Measurements from ENCODE around the gene ATXN10. TPM values are rescaled to one million over a fixed set of nuclear protein-coding genes. Genes with fewer than 3 reads are reported as not detected.

ATXN10 gene
- total RNA-seq, 1 experiment from 2014 or later = 135 TPM

DNA sequence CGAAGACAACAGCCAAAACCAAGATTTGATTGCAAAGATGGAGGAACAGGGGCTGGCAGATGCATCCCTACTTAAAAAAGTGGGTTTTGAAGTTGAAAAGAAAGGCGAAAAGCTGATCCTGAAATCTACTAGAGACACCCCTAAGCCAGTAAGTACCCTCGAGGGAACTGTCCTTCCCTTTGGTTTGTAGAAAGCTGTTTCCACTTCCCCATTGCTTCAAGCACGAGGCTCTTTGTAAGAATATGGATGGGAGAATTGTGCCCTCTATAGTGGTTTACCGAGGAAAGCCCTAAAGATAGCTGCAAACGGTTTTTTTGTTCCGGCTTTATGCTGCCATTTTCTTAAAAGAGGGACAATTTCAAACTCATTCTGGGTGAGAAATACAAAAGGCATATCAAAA, 171.4 kb downstream of the ATXN10 start:
- H3K27me3 ChIP-seq (ENCODE audit: insufficient read depth, low read length) = no peaks in the 10 kb centered on the region
- no peaks in the 10 kb centered on the region for H4K20me1 ChIP-seq (ENCODE audit: insufficient read depth)
- intact Hi-C loops (cut with micrococcal nuclease) = no loop called here
- TF ChIP-seq JUND (IDR thresholded peaks at IDR 0.05) (no peak), MAX (IDR thresholded peaks at IDR 0.05) (no peak), REST (IDR thresholded peaks at IDR 0.05; ENCODE audit: low read depth) (no peak), EZH2 (IDR thresholded peaks at IDR 0.05) (no peak), EZH2phosphoT487 (IDR thresholded peaks at IDR 0.05; ENCODE audit: borderline replicate concordance) (no peak), FOSL1 (IDR thresholded peaks at IDR 0.05; ENCODE audit: low read depth) (no peak), CTCF (IDR thresholded peaks at IDR 0.05 in 2 of 3, conservative IDR thresholded peaks at IDR 0.05 in 1 of 3; ENCODE audit: borderline replicate concordance in 1 of 3, insufficient read depth in 1 of 3, low read depth in 2 of 3, low read length in 2 of 3) (no peak), POLR2AphosphoS5 (IDR thresholded peaks at IDR 0.05; ENCODE audit: low read depth, low read length) (no peak), ZNF274 (IDR thresholded peaks at IDR 0.05; ENCODE audit: low read depth, low read length) (no peak)
- no peak overlapping the region for H2AFZ ChIP-seq (ENCODE audit: low read depth, low read length, poor library complexity, severe bottlenecking)
- no peaks in the 10 kb centered on the region for H3K9me3 ChIP-seq (ENCODE audit: control insufficient read depth in 1 of 2, insufficient read depth in 1 of 2, low read depth in 1 of 2, low read length in 2 of 2)
- CTCF ChIA-PET = interaction anchor here (1.5 kb wide), 1 partner anchor 11 kb away, joined by 3 read pairs; no protein-coding TSS in a partner anchor
- H3K79me2 ChIP-seq (ENCODE audit: insufficient read depth, low read length) = no peaks in the 10 kb centered on the region
- RAD21 ChIA-PET (ENCODE audit: low non-redundant PET in 1 of 2, low total read pairs in 2 of 2, uncharacterized antibody in 2 of 2, unreplicated experiment in 2 of 2) = no interaction called here
- DNase-seq (ENCODE audit: low read depth, low spot score) (no peak), ATAC-seq (no peak)
- H3K36me3 ChIP-seq (ENCODE audit: control insufficient read depth in 1 of 2, insufficient read depth in 2 of 2, low read length in 2 of 2) = peaks cover 2 to 5% of the 10 kb centered on the region in 2 experiments; a peak in 1 of 4 replicates
- H3K9ac ChIP-seq (ENCODE audit: low read length) = no peak overlapping the region
- H3K27ac ChIP-seq (ENCODE audit: low read depth, low read length) = no peak overlapping the region
- H3K4me1 ChIP-seq (ENCODE audit: control insufficient read depth in 1 of 2, insufficient read depth in 2 of 2, low read length in 2 of 2) = no peaks in the 10 kb centered on the region
- POLR2A ChIA-PET = no interaction called here
- no peaks in the 10 kb centered on the region for H3K9me2 ChIP-seq (ENCODE audit: insufficient read depth)
- no peak overlapping the region for H3K4me3 ChIP-seq (replicated peaks in 1 of 2; ENCODE audit: low read depth in 1 of 2, low read length in 2 of 2)
- BruUV-seq (replicated peaks) = no TSS peak
- H3K4me2 ChIP-seq (ENCODE audit: low read length) = no peak overlapping the region
